GM19463 (cell line): ENCODE data around the gene CTRL.
"Not testable (repeated sequence)": the region's sequence is repeated elsewhere in the genome, so short reads cannot be mapped to it uniquely, and the experiment has no call there.

Experiments
- ATAC-seq: cut with Tn5 transposase; IDR thresholded peaks from one replicate; pipeline ENCODE4 v1.9.1; 2021; ENCODE audit warnings: mild to moderate bottlenecking, moderate library complexity; ENCODE audit not compliant: unreplicated experiment

The CTRL gene

GRCh38 chr16:67931712-67932461 is at the start of gene CTRL:
Gene CTRL (minus strand): TSS chr16:67931862. CDS start chr16:67931852, 10 bp downstream.
- no peak for ATAC-seq

- ATAC-seq: no peak
These were observed 48.5 kb upstream of the CTRL start, which contains the start of gene DPEP3 for GRCh38 chr16:67979955-67980678. Gene DPEP3 (minus strand): TSS chr16:67980499. CDS start chr16:67980380, 119 bp downstream.

- ATAC-seq: no peak
These were observed 46.0 kb upstream of the CTRL start for GRCh38 chr16:67977469-67978227.

GRCh38 chr16:67977005-67977404 is 45.3 kb upstream of the CTRL start:
- no peak for ATAC-seq

- ATAC-seq: no peak
These were observed 44.5 kb upstream of the CTRL start for GRCh38 chr16:67976205-67976604.

GRCh38 chr16:67975321-67976105 is 43.9 kb upstream of the CTRL start:
- ATAC-seq: no peak

- not testable (repeated sequence) for ATAC-seq
These were observed 40.6 kb upstream of the CTRL start for GRCh38 chr16:67972285-67972684.

GRCh38 chr16:67971111-67971510 is 39.4 kb upstream of the CTRL start:
- ATAC-seq: no peak

- ATAC-seq: no peak
These were observed 37.8 kb upstream of the CTRL start for GRCh38 chr16:67969254-67970039.

GRCh38 chr16:67968400-67969253 is 37.0 kb upstream of the CTRL start, which contains the start of gene SLC12A4:
Gene SLC12A4 (minus strand): TSS chr16:67968637. CDS start chr16:67968553, 84 bp downstream.
- ATAC-seq: peak; percentile 84

- ATAC-seq: peak; percentile 26
These were observed 36.3 kb upstream of the CTRL start for GRCh38 chr16:67967958-67968399.

GRCh38 chr16:67967183-67967957 is 35.7 kb upstream of the CTRL start:
- no peak for ATAC-seq

- ATAC-seq: no peak
These were observed 35.0 kb upstream of the CTRL start for GRCh38 chr16:67966549-67967182.

GRCh38 chr16:67965668-67966548 is 34.2 kb upstream of the CTRL start:
- ATAC-seq: no peak

GRCh38 chr16:67964477-67965131 is 32.9 kb upstream of the CTRL start:
- no peak for ATAC-seq
